Measurements from ENCODE around the gene C1QL2.
A peak's percentile ranks its signal among the peaks of the same experiment; 100 is the strongest.

C1QL2 gene

GRCh38 chr2:119112770-119113488 lies 45.6 kb downstream of the C1QL2 start:
- Histone ChIP-seq H3K9me3 (ENCODE audit: insufficient read depth, low read length) (peaks cover 23% of the 10 kb centered on the region), H3K27me3 (ENCODE audit: insufficient read depth, insufficient read length) (no peaks in the 10 kb centered on the region), H3K4me1 (ENCODE audit: insufficient read depth, insufficient read length) (peaks cover 5% of the 10 kb centered on the region), H3K4me3 (ENCODE audit: insufficient read length, low read depth) (no peak overlapping the region), H3K9ac (ENCODE audit: insufficient read length, low read depth) (no peak overlapping the region), H3K36me3 (ENCODE audit: insufficient read depth, insufficient read length, low read length) (no peaks in the 10 kb centered on the region)
- no peak for TF ChIP-seq SUZ12 (IDR thresholded peaks at IDR 0.05; ENCODE audit: extremely low read depth, insufficient read depth, insufficient read length)
- TF ChIP-seq ZNF274 (IDR thresholded peaks at IDR 0.05; ENCODE audit: low read depth, low read length), result no peak
- no peak for TF ChIP-seq YY1 (IDR thresholded peaks at IDR 0.05; ENCODE audit: insufficient read depth, insufficient read length)
- peak; percentile 52 for DNase-seq (ENCODE audit: low read depth, low spot score)

DNA sequence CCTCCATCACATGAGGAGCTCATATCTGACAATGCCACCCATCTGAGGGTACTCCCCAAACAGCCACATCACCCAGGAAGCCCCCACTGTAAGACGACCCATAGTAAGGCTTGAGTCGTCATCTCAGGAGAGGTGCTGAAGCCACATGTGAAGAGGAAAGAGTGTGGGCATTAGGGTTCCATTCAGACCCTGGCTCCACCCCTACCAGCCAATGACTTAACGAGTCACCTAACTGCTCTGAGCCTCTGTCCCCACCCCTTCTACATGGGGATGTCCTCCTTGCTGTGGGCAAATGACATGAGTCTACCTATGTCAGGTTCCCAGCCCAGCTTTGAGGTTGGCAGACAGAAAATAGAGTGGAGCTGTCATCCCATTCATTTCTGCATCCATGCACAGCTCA lies 46.3 kb downstream of the C1QL2 start:
- peaks cover 23% of the 10 kb centered on the region for H3K9me3 ChIP-seq (ENCODE audit: insufficient read depth, low read length)
- no peaks in the 10 kb centered on the region for H3K36me3 ChIP-seq (ENCODE audit: insufficient read depth, insufficient read length, low read length)
- H3K4me1 ChIP-seq (ENCODE audit: insufficient read depth, insufficient read length), result no peaks in the 10 kb centered on the region
- H3K9ac ChIP-seq (ENCODE audit: insufficient read length, low read depth), result no peak overlapping the region
- DNase-seq (ENCODE audit: low read depth, low spot score), result no peak
- TF ChIP-seq YY1 (IDR thresholded peaks at IDR 0.05; ENCODE audit: insufficient read depth, insufficient read length) (no peak), SUZ12 (IDR thresholded peaks at IDR 0.05; ENCODE audit: extremely low read depth, insufficient read depth, insufficient read length) (no peak), ZNF274 (IDR thresholded peaks at IDR 0.05; ENCODE audit: low read depth, low read length) (no peak)
- no peak overlapping the region for H3K4me3 ChIP-seq (ENCODE audit: insufficient read length, low read depth)
- no peaks in the 10 kb centered on the region for H3K27me3 ChIP-seq (ENCODE audit: insufficient read depth, insufficient read length)

- H3K4me1 ChIP-seq (ENCODE audit: insufficient read depth, insufficient read length), result no peaks in the 10 kb centered on the region
- H3K9me3 ChIP-seq (ENCODE audit: insufficient read depth, low read length), result peaks cover 23% of the 10 kb centered on the region
- DNase-seq (ENCODE audit: low read depth, low spot score), result no peak
- no peaks in the 10 kb centered on the region for H3K27me3 ChIP-seq (ENCODE audit: insufficient read depth, insufficient read length)
- H3K4me3 ChIP-seq (ENCODE audit: insufficient read length, low read depth), result no peak overlapping the region
- H3K36me3 ChIP-seq (ENCODE audit: insufficient read depth, insufficient read length, low read length), result no peaks in the 10 kb centered on the region
- TF ChIP-seq SUZ12 (IDR thresholded peaks at IDR 0.05; ENCODE audit: extremely low read depth, insufficient read depth, insufficient read length), result no peak
- no peak for TF ChIP-seq YY1 (IDR thresholded peaks at IDR 0.05; ENCODE audit: insufficient read depth, insufficient read length)
- no peak for TF ChIP-seq ZNF274 (IDR thresholded peaks at IDR 0.05; ENCODE audit: low read depth, low read length)
- no peak overlapping the region for H3K9ac ChIP-seq (ENCODE audit: insufficient read length, low read depth)
These were observed 47.2 kb downstream of the C1QL2 start for GRCh38 chr2:119111115-119111975.

DNA sequence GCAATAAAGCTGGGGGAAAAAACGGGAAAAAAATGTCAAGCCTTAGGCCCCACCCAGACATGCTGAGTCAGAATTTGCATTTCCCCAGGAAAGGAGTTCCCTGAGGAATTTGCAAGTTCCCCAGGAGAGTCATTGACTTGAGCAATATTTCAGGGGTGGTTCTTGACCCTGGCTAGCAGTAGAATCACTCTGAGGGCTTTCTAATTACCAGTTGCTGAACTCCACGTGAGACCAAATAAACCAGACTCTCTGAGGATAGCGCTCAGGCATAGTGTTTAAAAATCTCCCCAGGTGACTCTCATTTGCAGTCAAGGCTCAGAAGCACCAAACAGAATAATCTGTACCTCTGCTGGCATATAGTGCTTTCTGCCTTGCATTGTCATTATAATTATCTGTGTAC lies 48.7 kb downstream of the C1QL2 start:
- Histone ChIP-seq H3K36me3 (ENCODE audit: insufficient read depth, insufficient read length, low read length) (no peaks in the 10 kb centered on the region), H3K9me3 (ENCODE audit: insufficient read depth, low read length) (peaks cover 23% of the 10 kb centered on the region), H3K4me1 (ENCODE audit: insufficient read depth, insufficient read length) (no peaks in the 10 kb centered on the region), H3K9ac (ENCODE audit: insufficient read length, low read depth) (no peak overlapping the region), H3K4me3 (ENCODE audit: insufficient read length, low read depth) (no peak overlapping the region), H3K27me3 (ENCODE audit: insufficient read depth, insufficient read length) (no peaks in the 10 kb centered on the region)
- TF ChIP-seq SUZ12 (IDR thresholded peaks at IDR 0.05; ENCODE audit: extremely low read depth, insufficient read depth, insufficient read length) (no peak), YY1 (IDR thresholded peaks at IDR 0.05; ENCODE audit: insufficient read depth, insufficient read length) (no peak), ZNF274 (IDR thresholded peaks at IDR 0.05; ENCODE audit: low read depth, low read length) (no peak)
- DNase-seq (ENCODE audit: low read depth, low spot score), result no peak

GRCh38 chr2:119108186-119108585 lies 50.4 kb downstream of the C1QL2 start:
- H3K36me3 ChIP-seq (ENCODE audit: insufficient read depth, insufficient read length, low read length), result no peaks in the 10 kb centered on the region
- H3K4me1 ChIP-seq (ENCODE audit: insufficient read depth, insufficient read length), result no peaks in the 10 kb centered on the region
- H3K4me3 ChIP-seq (ENCODE audit: insufficient read length, low read depth), result no peak overlapping the region
- no peak overlapping the region for H3K9ac ChIP-seq (ENCODE audit: insufficient read length, low read depth)
- TF ChIP-seq ZNF274 (IDR thresholded peaks at IDR 0.05; ENCODE audit: low read depth, low read length) (no peak), SUZ12 (IDR thresholded peaks at IDR 0.05; ENCODE audit: extremely low read depth, insufficient read depth, insufficient read length) (no peak), YY1 (IDR thresholded peaks at IDR 0.05; ENCODE audit: insufficient read depth, insufficient read length) (no peak)
- no peak for DNase-seq (ENCODE audit: low read depth, low spot score)
- H3K27me3 ChIP-seq (ENCODE audit: insufficient read depth, insufficient read length), result no peaks in the 10 kb centered on the region
- peaks cover 23% of the 10 kb centered on the region for H3K9me3 ChIP-seq (ENCODE audit: insufficient read depth, low read length)

GRCh38 chr2:119106301-119106897 lies 52.2 kb downstream of the C1QL2 start:
- DNase-seq (ENCODE audit: low read depth, low spot score), result no peak
- Histone ChIP-seq H3K9ac (ENCODE audit: insufficient read length, low read depth) (no peak overlapping the region), H3K4me3 (ENCODE audit: insufficient read length, low read depth) (no peak overlapping the region), H3K36me3 (ENCODE audit: insufficient read depth, insufficient read length, low read length) (no peaks in the 10 kb centered on the region), H3K4me1 (ENCODE audit: insufficient read depth, insufficient read length) (no peaks in the 10 kb centered on the region), H3K27me3 (ENCODE audit: insufficient read depth, insufficient read length) (no peaks in the 10 kb centered on the region), H3K9me3 (ENCODE audit: insufficient read depth, low read length) (peaks cover 11% of the 10 kb centered on the region)
- TF ChIP-seq ZNF274 (IDR thresholded peaks at IDR 0.05; ENCODE audit: low read depth, low read length) (no peak), SUZ12 (IDR thresholded peaks at IDR 0.05; ENCODE audit: extremely low read depth, insufficient read depth, insufficient read length) (no peak), YY1 (IDR thresholded peaks at IDR 0.05; ENCODE audit: insufficient read depth, insufficient read length) (no peak)
